Loucy (cell line): ENCODE results near the gene CLN5.

Experiments
- H2AFZ ChIP-seq: fragments of 200-600 bp; sonication (generic); 2 replicates; pipeline ENCODE4 v1.6.0; 2016; ENCODE audit warnings: antibody characterized with exemption, mild to moderate bottlenecking, low read length, moderate library complexity
- H3F3A ChIP-seq: fragments of 200-600 bp; 2 replicates; pipeline ENCODE4 v1.6.0; 2016; ENCODE audit warnings: antibody characterized with exemption, low read depth, mild to moderate bottlenecking
- H3K27me3 ChIP-seq: fragments of 200-600 bp; sonication (generic); 2 replicates; pipeline ENCODE4 v1.6.1; 2014; ENCODE audit warnings: low read length, mild to moderate bottlenecking; ENCODE audit not compliant: insufficient read depth, poor library complexity, severe bottlenecking
- H3K36me3 ChIP-seq: fragments of 200-600 bp; sonication (generic); 2 replicates; pipeline ENCODE4 v1.6.1; 2016; ENCODE audit warnings: low read length; ENCODE audit not compliant: insufficient read depth
- H3K4me1 ChIP-seq: fragments of 200-600 bp; sonication (generic); 2 replicates; pipeline ENCODE4 v1.5.1; 2014; ENCODE audit warnings: low read length, mild to moderate bottlenecking; ENCODE audit not compliant: insufficient read depth, poor library complexity, severe bottlenecking
- H3K4me2 ChIP-seq: fragments of 200-600 bp; sonication (generic); 2 replicates; pipeline ENCODE4 v1.6.0; 2014; ENCODE audit warnings: antibody characterized with exemption, low read length, low read depth, mild to moderate bottlenecking; ENCODE audit not compliant: poor library complexity, severe bottlenecking
- H3K4me3 ChIP-seq: fragments of 200-600 bp; sonication (generic); 2 replicates; pipeline ENCODE4 v1.5.1; 2014; ENCODE audit warnings: low read length, mild to moderate bottlenecking, mixed read lengths; ENCODE audit not compliant: poor library complexity, severe bottlenecking
- H3K79me2 ChIP-seq: fragments of 200-600 bp; sonication (generic); 2 replicates; pipeline ENCODE4 v1.6.1; 2014; ENCODE audit warnings: low read length; ENCODE audit not compliant: insufficient read depth
- H3K9ac ChIP-seq: fragments of 200-600 bp; sonication (generic); 2 replicates; pipeline ENCODE4 v1.6.0; 2014; ENCODE audit warnings: mild to moderate bottlenecking, low read depth, low read length, moderate library complexity; ENCODE audit not compliant: poor library complexity, severe bottlenecking
- H3K9me2 ChIP-seq: fragments of 200-600 bp; sonication (generic); replicated peaks from 2 replicates; pipeline ENCODE4 v1.6.1; 2016; ENCODE audit warnings: low read depth, low read length, mixed read lengths
- H3K9me3 ChIP-seq: fragments of 200-600 bp; sonication (generic); 2 replicates; pipeline ENCODE4 v1.6.1; 2014; ENCODE audit warnings: mild to moderate bottlenecking, antibody characterized with exemption, low read length, low read depth; ENCODE audit not compliant: insufficient read depth
- H4K20me1 ChIP-seq: fragments of 200-600 bp; sonication (generic); 2 replicates; pipeline ENCODE4 v1.6.0; 2014; ENCODE audit warnings: antibody characterized with exemption, low read length, mild to moderate bottlenecking; ENCODE audit not compliant: insufficient read depth, poor library complexity, severe bottlenecking
- CTCF ChIP-seq: fragments of 200-600 bp; sonication (generic); conservative IDR thresholded peaks from 2 replicates; pipeline ENCODE4 v1.5.1; 2014; ENCODE audit warnings: mild to moderate bottlenecking, antibody characterized with exemption, low read length
- EZH2phosphoT487 ChIP-seq: fragments of 200-600 bp; IDR thresholded peaks from 2 replicates; pipeline ENCODE4 v1.6.1; 2018; ENCODE audit warnings: antibody characterized with exemption, mild to moderate bottlenecking, moderate library complexity, borderline replicate concordance

The CLN5 gene

GRCh38 chr13:76993021-76993420 lies 1.1 kb downstream of the CLN5 start:
- TF ChIP-seq CTCF (no peak), EZH2phosphoT487 (no peak)
- peaks cover 24% of the 10 kb centered on the region for H3K4me1 ChIP-seq
- H2AFZ ChIP-seq = no peak overlapping the region
- peaks cover 14% of the 10 kb centered on the region; the same call in 1 of the 2 replicates for H3K79me2 ChIP-seq
- H3K9ac ChIP-seq = peak overlapping the region; percentile 88
- H3K36me3 ChIP-seq = no peaks in the 10 kb centered on the region
- H3F3A ChIP-seq = no peaks in the 10 kb centered on the region
- no peaks in the 10 kb centered on the region for H3K9me3 ChIP-seq
- H3K9me2 ChIP-seq = no peaks in the 10 kb centered on the region
- H3K4me3 ChIP-seq = peak overlapping the region; percentile 97
- H3K4me2 ChIP-seq = peak overlapping the region; percentile 96
- peaks cover 7% of the 10 kb centered on the region for H4K20me1 ChIP-seq
- no peaks in the 10 kb centered on the region for H3K27me3 ChIP-seq

GRCh38 chr13:76993473-76993872 lies 1.6 kb downstream of the CLN5 start:
- peak overlapping the region; percentile 97 for H3K4me3 ChIP-seq
- TF ChIP-seq CTCF = no peak
- no peak for TF ChIP-seq EZH2phosphoT487

GRCh38 chr13:76994281-76994680 lies 2.4 kb downstream of the CLN5 start:
- H3K4me3 ChIP-seq = peak overlapping the region; percentile 12
- H3K4me2 ChIP-seq = peak overlapping the region; percentile 96
- no peak overlapping the region for H3K9ac ChIP-seq
- no peak overlapping the region for H2AFZ ChIP-seq
- H3K36me3 ChIP-seq = no peaks in the 10 kb centered on the region
- TF ChIP-seq CTCF (no peak), EZH2phosphoT487 (no peak)
- peaks cover 15% of the 10 kb centered on the region for H4K20me1 ChIP-seq
- H3K9me3 ChIP-seq = no peaks in the 10 kb centered on the region
- no peaks in the 10 kb centered on the region for H3F3A ChIP-seq
- peaks cover 25% of the 10 kb centered on the region for H3K4me1 ChIP-seq
- no peaks in the 10 kb centered on the region for H3K27me3 ChIP-seq
- no peaks in the 10 kb centered on the region for H3K9me2 ChIP-seq
- peaks cover 14% of the 10 kb centered on the region; the same call in 1 of the 2 replicates for H3K79me2 ChIP-seq

More at GRCh38 chr13:76993473-76993872, 1.6 kb downstream of the CLN5 start:
- no peaks in the 10 kb centered on the region for H3K27me3 ChIP-seq
- peaks cover 24% of the 10 kb centered on the region for H3K4me1 ChIP-seq
- peak overlapping the region; percentile 88 for H3K9ac ChIP-seq
- H2AFZ ChIP-seq = no peak overlapping the region
- H3K79me2 ChIP-seq = peaks cover 14% of the 10 kb centered on the region; the same call in 1 of the 2 replicates
- peak overlapping the region; percentile 96 for H3K4me2 ChIP-seq
- H3K36me3 ChIP-seq = no peaks in the 10 kb centered on the region
- no peaks in the 10 kb centered on the region for H3K9me2 ChIP-seq
- no peaks in the 10 kb centered on the region for H3F3A ChIP-seq
- H4K20me1 ChIP-seq = peaks cover 7% of the 10 kb centered on the region
- H3K9me3 ChIP-seq = no peaks in the 10 kb centered on the region
